ENCODE results near the gene LIX1.

DNA sequence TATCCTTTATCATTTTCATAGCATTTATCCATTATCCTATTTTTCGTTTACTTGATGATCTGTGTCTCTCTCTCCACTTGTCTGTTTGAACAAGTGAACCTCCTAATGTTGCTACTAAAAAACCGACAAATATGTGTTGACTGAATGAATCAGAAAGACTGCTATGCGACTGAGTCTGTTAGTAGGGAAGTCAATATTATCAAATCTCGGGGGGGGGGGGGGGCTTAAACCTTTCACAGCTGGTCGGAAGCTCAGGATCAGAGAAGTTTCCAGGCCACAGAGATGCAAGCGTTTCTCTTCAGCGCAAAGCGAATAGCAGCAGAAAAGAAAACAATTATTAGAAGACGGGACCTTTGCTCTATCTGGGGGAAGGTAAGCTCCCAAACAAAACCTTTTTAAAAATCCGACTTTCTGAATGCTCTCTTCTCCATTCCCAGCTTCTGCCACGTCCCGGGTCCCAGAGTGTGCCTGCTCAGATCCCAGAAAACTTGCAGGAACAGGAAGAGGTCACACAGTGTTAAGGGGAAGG, 40.2 kb upstream of the LIX1 start:
- TF ChIP-seq EP300 (IDR thresholded peaks at IDR 0.05), result no peak
- TF ChIP-seq, protein P1, sequence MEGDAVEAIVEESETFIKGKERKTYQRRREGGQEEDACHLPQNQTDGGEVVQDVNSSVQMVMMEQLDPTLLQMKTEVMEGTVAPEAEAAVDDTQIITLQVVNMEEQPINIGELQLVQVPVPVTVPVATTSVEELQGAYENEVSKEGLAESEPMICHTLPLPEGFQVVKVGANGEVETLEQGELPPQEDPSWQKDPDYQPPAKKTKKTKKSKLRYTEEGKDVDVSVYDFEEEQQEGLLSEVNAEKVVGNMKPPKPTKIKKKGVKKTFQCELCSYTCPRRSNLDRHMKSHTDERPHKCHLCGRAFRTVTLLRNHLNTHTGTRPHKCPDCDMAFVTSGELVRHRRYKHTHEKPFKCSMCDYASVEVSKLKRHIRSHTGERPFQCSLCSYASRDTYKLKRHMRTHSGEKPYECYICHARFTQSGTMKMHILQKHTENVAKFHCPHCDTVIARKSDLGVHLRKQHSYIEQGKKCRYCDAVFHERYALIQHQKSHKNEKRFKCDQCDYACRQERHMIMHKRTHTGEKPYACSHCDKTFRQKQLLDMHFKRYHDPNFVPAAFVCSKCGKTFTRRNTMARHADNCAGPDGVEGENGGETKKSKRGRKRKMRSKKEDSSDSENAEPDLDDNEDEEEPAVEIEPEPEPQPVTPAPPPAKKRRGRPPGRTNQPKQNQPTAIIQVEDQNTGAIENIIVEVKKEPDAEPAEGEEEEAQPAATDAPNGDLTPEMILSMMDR (IDR thresholded peaks at IDR 0.05), result no peak
